Progenitor cell of endocrine pancreas (in vitro differentiated cells): Measurements from ENCODE around the gene ILF3. TPM values are rescaled to one million over a fixed set of nuclear protein-coding genes. Genes with fewer than 3 reads are reported as not detected.

Experiments
- DNase-seq: peaks from one replicate; pipeline ENCODE4 v3.0.0; 2021; ENCODE audit warnings: low spot score; ENCODE audit not compliant: unreplicated experiment
- H3K27ac Mint-ChIP-seq: 2 replicates; pipeline ENCODE4 v1.8.0; 2021; ENCODE audit warnings: mild to moderate bottlenecking, moderate library complexity, mixed read lengths
- H3K27me3 Mint-ChIP-seq: 2 replicates; pipeline ENCODE4 v1.8.0; 2021; ENCODE audit warnings: mixed read lengths
- H3K36me3 Mint-ChIP-seq: 2 replicates; pipeline ENCODE4 v1.8.0; 2022; ENCODE audit warnings: mixed read lengths; ENCODE audit not compliant: insufficient read depth
- H3K4me1 Mint-ChIP-seq: 2 replicates; pipeline ENCODE4 v1.8.0; 2021; ENCODE audit warnings: low read depth, mixed read lengths
- H3K4me3 Mint-ChIP-seq: 2 replicates; pipeline ENCODE4 v1.8.0; 2021; ENCODE audit warnings: low read depth, mild to moderate bottlenecking, moderate library complexity, mixed read lengths
- H3K9me3 Mint-ChIP-seq: 2 replicates; pipeline ENCODE4 v1.8.0; 2021; ENCODE audit warnings: low read depth, mixed read lengths
- CTCF ChIP-seq: fragments of 200-600 bp; sonication (generic); IDR thresholded peaks from one replicate; pipeline ENCODE4 v1.5.0; 2021; ENCODE audit warnings: antibody characterized with exemption, mild to moderate bottlenecking; ENCODE audit not compliant: unreplicated experiment
- total RNA-seq: library from RNA; stranded (reverse); gene quantifications from 2 replicates; pipeline ENCODE4 v1.2.1, GENCODE V29; 2021

ILF3 gene
- total RNA-seq, 1 donor from 2014 or later = 761 TPM

GRCh38 chr19:10717054-10717355 lies 62.9 kb downstream of the ILF3 start:
- Mint-ChIP-seq H3K9me3 (no peaks in the 10 kb centered on the region), H3K27ac (peak overlapping the region; percentile 92)
- TF ChIP-seq CTCF = no peak

GRCh38 chr19:10717356-10718204 lies 63.4 kb downstream of the ILF3 start, which contains the start of gene DNM2:
TSS of gene DNM2 (plus strand) at chr19:10718079. CDS start at chr19:10718243, 164 bp downstream.
- peaks cover 13% of the 10 kb centered on the region for H3K4me1 Mint-ChIP-seq
- H3K27me3 Mint-ChIP-seq = no peaks in the 10 kb centered on the region
- no peaks in the 10 kb centered on the region for H3K9me3 Mint-ChIP-seq
- DNase-seq = peak; percentile 98
- H3K36me3 Mint-ChIP-seq = no peaks in the 10 kb centered on the region
- TF ChIP-seq CTCF = peak; percentile 88
- peak within 1 kb of the TSS; percentile 93 for H3K4me3 Mint-ChIP-seq
- peak within 1 kb of the TSS; percentile 95 for H3K27ac Mint-ChIP-seq

More at GRCh38 chr19:10717054-10717355, 62.9 kb downstream of the ILF3 start:
- peak overlapping the region; percentile 66 for H3K4me3 Mint-ChIP-seq
- DNase-seq = no peak
- H3K27me3 Mint-ChIP-seq = no peaks in the 10 kb centered on the region
- no peaks in the 10 kb centered on the region for H3K36me3 Mint-ChIP-seq
- H3K4me1 Mint-ChIP-seq = peaks cover 13% of the 10 kb centered on the region

- DNase-seq = peak; percentile 28
- Mint-ChIP-seq H3K27me3 (no peaks in the 10 kb centered on the region), H3K4me3 (peak overlapping the region; percentile 93), H3K27ac (peak overlapping the region; percentile 95), H3K36me3 (no peaks in the 10 kb centered on the region), H3K4me1 (peaks cover 13% of the 10 kb centered on the region), H3K9me3 (no peaks in the 10 kb centered on the region)
- no peak for TF ChIP-seq CTCF
These were observed 64.4 kb downstream of the ILF3 start for GRCh38 chr19:10718205-10719196.

GRCh38 chr19:10719466-10719961 lies 65.4 kb downstream of the ILF3 start:
- peak overlapping the region; percentile 93 for H3K4me3 Mint-ChIP-seq
- peaks cover 13% of the 10 kb centered on the region for H3K4me1 Mint-ChIP-seq
- TF ChIP-seq CTCF = no peak
- H3K27me3 Mint-ChIP-seq = no peaks in the 10 kb centered on the region
- no peaks in the 10 kb centered on the region for H3K9me3 Mint-ChIP-seq
- peak overlapping the region; percentile 92 for H3K27ac Mint-ChIP-seq
- no peak for DNase-seq
- no peaks in the 10 kb centered on the region for H3K36me3 Mint-ChIP-seq

- Mint-ChIP-seq H3K9me3 (no peaks in the 10 kb centered on the region), H3K27ac (no peak overlapping the region), H3K27me3 (no peaks in the 10 kb centered on the region), H3K4me1 (peaks cover 13% of the 10 kb centered on the region), H3K4me3 (peak overlapping the region; percentile 14), H3K36me3 (no peaks in the 10 kb centered on the region)
- TF ChIP-seq CTCF = no peak
- DNase-seq = no peak
These were observed 66.5 kb downstream of the ILF3 start for GRCh38 chr19:10720607-10721125.
